WTC11 (cell line): Measurements from ENCODE around the gene GTF3C2. TPM values are rescaled to one million over a fixed set of nuclear protein-coding genes. Genes with fewer than 3 reads are reported as not detected.

Experiments used
- ATAC-seq: fragments of 200-7000 bp; cut with Tn5 transposase; 2 replicates; pipeline ENCODE4 v1.10.0; 2021; ENCODE audit warnings: mild to moderate bottlenecking, moderate library complexity
- CTCF ChIA-PET: fragments of 300-600 bp; sonication (Branson Sonifier 250); formaldehyde crosslinking; loops from one replicate; lab custom pipeline; 2021; ENCODE audit warnings: antibody characterized with exemption; lab: Charles Lee
- POLR2A ChIA-PET: fragments of 350-600 bp; sonication (Branson Sonifier 250); formaldehyde crosslinking; loops from one replicate; lab custom pipeline; 2021; ENCODE audit warnings: antibody characterized with exemption; lab: Charles Lee
- DNase-seq: peaks from one replicate; pipeline ENCODE4 v3.0.0; 2021; ENCODE audit warnings: low spot score
- H3K27ac Mint-ChIP-seq: 2 replicates; pipeline ENCODE4 v1.8.0; 2021; ENCODE audit warnings: mixed read lengths
- H3K27me3 Mint-ChIP-seq: 2 replicates; pipeline ENCODE4 v1.8.0; 2021; ENCODE audit warnings: low read depth, mild to moderate bottlenecking, moderate library complexity, mixed read lengths
- H3K36me3 Mint-ChIP-seq: 2 replicates; pipeline ENCODE4 v1.8.0; 2021; ENCODE audit warnings: mixed read lengths
- H3K4me1 Mint-ChIP-seq: 2 replicates; pipeline ENCODE4 v1.8.0; 2022; ENCODE audit warnings: mixed read lengths
- H3K4me3 Mint-ChIP-seq: 2 replicates; pipeline ENCODE4 v1.8.0; 2021; ENCODE audit warnings: mild to moderate bottlenecking, moderate library complexity, mixed read lengths
- H3K9me3 Mint-ChIP-seq: 2 replicates; pipeline ENCODE4 v1.8.0; 2021; ENCODE audit warnings: mixed read lengths
- ATF1 ChIP-seq: sonication (generic); formaldehyde crosslinking; IDR thresholded peaks from 2 replicates; pipeline ENCODE4 v1.8.1; 2023; ENCODE audit warnings: mild to moderate bottlenecking, moderate library complexity, missing genetic modification reagents
- GABPB1 ChIP-seq: sonication (generic); formaldehyde crosslinking; IDR thresholded peaks from 2 replicates; pipeline ENCODE4 v1.8.1; 2023; ENCODE audit warnings: mild to moderate bottlenecking, missing genetic modification reagents
- ZBTB21 ChIP-seq: sonication (generic); formaldehyde crosslinking; IDR thresholded peaks from 2 replicates; pipeline ENCODE4 v1.8.1; 2023; ENCODE audit warnings: mild to moderate bottlenecking, missing genetic modification reagents, borderline replicate concordance
- ZNF263 ChIP-seq: sonication (generic); formaldehyde crosslinking; IDR thresholded peaks from 2 replicates; pipeline ENCODE4 v1.8.1; 2022; ENCODE audit warnings: low read depth, mild to moderate bottlenecking, moderate library complexity, missing genetic modification reagents
- ZNF671 ChIP-seq: fragments of 250-450 bp; sonication (Bioruptor Pico); IDR thresholded peaks from 2 replicates; pipeline ENCODE4 v1.8.0; 2021; ENCODE audit warnings: mild to moderate bottlenecking
- total RNA-seq: library from RNA; stranded (reverse); gene quantifications from 3 replicates; pipeline ENCODE4 v1.2.3, GENCODE V29; 2021
- TF ChIP-seq, protein P1 (sequence below): sonication (generic); formaldehyde crosslinking; IDR thresholded peaks from 2 replicates; pipeline ENCODE4 v1.8.1; 2022; ENCODE audit warnings: mild to moderate bottlenecking, moderate library complexity, missing genetic modification reagents
- TF ChIP-seq, protein P2 (sequence below): sonication (generic); formaldehyde crosslinking; IDR thresholded peaks from 2 replicates; pipeline ENCODE4 v1.8.1; 2023; ENCODE audit warnings: mild to moderate bottlenecking, missing genetic modification reagents
- TF ChIP-seq, protein P3 (sequence below): sonication (generic); formaldehyde crosslinking; IDR thresholded peaks from 2 replicates; pipeline ENCODE4 v1.8.1; 2023; ENCODE audit warnings: mild to moderate bottlenecking, missing genetic modification reagents
- TF ChIP-seq, protein P4 (sequence below): fragments of 250-450 bp; sonication (Bioruptor Pico); IDR thresholded peaks from 2 replicates; pipeline ENCODE4 v2.1.2; 2022; ENCODE audit warnings: mild to moderate bottlenecking, moderate library complexity
- TF ChIP-seq, protein P5 (sequence below): sonication (generic); formaldehyde crosslinking; IDR thresholded peaks from 2 replicates; pipeline ENCODE4 v1.8.0; 2022; ENCODE audit warnings: mild to moderate bottlenecking, missing genetic modification reagents

The GTF3C2 gene
- total RNA-seq, 1 experiment from 2014 or later: 123 TPM

DNA sequence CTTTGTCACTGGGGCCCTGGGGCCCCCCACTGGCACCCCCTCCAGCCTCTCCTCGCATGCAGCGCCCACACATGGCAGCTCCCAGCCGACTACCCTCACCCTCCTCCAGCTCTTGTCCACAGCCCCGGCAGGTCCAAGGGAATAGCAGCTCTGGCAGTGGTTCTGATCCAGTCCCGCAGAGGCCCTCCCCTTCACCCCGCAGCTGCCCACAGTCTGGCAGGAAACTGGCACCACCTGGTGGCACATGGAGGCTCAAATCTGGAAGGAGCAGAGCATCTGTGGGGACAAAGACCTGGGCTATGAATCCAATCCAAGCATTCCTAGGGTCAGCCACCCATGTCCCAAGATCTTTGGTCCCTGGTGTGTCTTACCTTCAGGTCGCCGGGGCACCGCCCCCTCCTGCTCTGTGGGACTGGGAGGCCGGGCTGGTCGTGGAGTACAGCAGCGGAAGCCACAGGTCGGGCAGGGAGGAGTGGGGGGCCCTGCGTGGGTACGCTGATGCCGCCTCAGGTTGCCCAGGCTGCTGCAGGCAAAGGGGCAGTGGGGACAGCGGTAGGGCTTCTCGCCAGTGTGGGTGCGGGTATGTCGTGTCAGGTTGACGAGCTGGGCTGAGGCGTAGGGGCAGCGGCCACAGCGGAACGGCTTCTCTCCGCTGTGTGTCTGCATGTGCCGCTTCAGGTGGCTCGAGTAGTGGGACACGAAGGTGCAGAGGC is 21.7 kb upstream of the GTF3C2 start:
- CTCF ChIA-PET: interaction anchor here (0.5 kb wide), 1 partner anchor 46 kb away, joined by 4 read pairs; no protein-coding TSS in a partner anchor
- no peaks in the 10 kb centered on the region for H3K9me3 Mint-ChIP-seq
- no peak for ATAC-seq
- TF ChIP-seq, protein P1, sequence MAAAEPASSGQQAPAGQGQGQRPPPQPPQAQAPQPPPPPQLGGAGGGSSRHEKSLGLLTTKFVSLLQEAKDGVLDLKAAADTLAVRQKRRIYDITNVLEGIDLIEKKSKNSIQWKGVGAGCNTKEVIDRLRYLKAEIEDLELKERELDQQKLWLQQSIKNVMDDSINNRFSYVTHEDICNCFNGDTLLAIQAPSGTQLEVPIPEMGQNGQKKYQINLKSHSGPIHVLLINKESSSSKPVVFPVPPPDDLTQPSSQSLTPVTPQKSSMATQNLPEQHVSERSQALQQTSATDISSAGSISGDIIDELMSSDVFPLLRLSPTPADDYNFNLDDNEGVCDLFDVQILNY: no peak
- no peak for TF ChIP-seq ZBTB21
- TF ChIP-seq, protein P2, sequence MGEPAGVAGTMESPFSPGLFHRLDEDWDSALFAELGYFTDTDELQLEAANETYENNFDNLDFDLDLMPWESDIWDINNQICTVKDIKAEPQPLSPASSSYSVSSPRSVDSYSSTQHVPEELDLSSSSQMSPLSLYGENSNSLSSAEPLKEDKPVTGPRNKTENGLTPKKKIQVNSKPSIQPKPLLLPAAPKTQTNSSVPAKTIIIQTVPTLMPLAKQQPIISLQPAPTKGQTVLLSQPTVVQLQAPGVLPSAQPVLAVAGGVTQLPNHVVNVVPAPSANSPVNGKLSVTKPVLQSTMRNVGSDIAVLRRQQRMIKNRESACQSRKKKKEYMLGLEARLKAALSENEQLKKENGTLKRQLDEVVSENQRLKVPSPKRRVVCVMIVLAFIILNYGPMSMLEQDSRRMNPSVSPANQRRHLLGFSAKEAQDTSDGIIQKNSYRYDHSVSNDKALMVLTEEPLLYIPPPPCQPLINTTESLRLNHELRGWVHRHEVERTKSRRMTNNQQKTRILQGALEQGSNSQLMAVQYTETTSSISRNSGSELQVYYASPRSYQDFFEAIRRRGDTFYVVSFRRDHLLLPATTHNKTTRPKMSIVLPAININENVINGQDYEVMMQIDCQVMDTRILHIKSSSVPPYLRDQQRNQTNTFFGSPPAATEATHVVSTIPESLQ (CRISPR knock-in tag): no peak
- 0 out of 2 replicates have a peak, but pooled peaks have one; percentile 19 for TF ChIP-seq GABPB1 (CRISPR knock-in tag)
- TF ChIP-seq, protein P3, sequence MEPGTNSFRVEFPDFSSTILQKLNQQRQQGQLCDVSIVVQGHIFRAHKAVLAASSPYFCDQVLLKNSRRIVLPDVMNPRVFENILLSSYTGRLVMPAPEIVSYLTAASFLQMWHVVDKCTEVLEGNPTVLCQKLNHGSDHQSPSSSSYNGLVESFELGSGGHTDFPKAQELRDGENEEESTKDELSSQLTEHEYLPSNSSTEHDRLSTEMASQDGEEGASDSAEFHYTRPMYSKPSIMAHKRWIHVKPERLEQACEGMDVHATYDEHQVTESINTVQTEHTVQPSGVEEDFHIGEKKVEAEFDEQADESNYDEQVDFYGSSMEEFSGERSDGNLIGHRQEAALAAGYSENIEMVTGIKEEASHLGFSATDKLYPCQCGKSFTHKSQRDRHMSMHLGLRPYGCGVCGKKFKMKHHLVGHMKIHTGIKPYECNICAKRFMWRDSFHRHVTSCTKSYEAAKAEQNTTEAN: 0 out of 2 replicates have a peak, but pooled peaks have one; percentile 31
- peaks cover 20% of the 10 kb centered on the region for H3K4me1 Mint-ChIP-seq
- H3K4me3 Mint-ChIP-seq: peak overlapping the region; percentile 14; the same call in 1 of the 2 replicates
- no peak for DNase-seq
- no peaks in the 10 kb centered on the region; the same call in 1 of the 2 replicates for H3K27me3 Mint-ChIP-seq
- H3K36me3 Mint-ChIP-seq: peaks cover 61% of the 10 kb centered on the region
- H3K27ac Mint-ChIP-seq: no peak overlapping the region; the same call in 1 of the 2 replicates
- POLR2A ChIA-PET: no interaction called here

DNA sequence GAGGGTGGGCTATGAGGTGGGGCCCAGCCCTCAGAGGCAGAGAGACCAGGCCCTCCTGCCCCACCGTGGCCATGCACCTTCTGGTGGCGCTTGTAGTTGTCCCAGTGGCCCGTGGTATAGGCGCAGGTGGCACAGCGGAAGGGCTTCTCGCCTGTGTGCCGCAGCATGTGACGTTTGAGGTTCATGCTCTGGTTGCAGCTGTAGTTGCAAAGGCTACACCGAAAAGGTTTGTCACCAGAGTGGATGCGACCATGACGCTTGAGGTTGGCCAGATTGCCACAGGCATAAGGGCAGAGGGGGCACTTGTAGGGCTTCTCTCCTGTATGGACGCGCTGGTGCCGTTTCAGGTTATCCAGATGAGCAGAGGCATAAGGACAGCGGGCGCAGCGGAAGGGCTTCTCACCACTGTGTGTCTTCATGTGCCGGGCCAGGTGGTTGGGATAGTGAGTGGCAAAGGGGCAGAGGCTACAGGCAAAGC is 21.1 kb upstream of the GTF3C2 start:
- POLR2A ChIA-PET: interaction anchor here (0.7 kb wide), 1 partner anchor 55 kb away, joined by 3 read pairs; the partner anchor contains the start of gene MPV17
- Mint-ChIP-seq H3K27ac (peak overlapping the region; percentile 41; the same call in 1 of the 2 replicates), H3K4me1 (peaks cover 22% of the 10 kb centered on the region), H3K9me3 (no peaks in the 10 kb centered on the region), H3K4me3 (no peak overlapping the region), H3K27me3 (no peaks in the 10 kb centered on the region; the same call in 1 of the 2 replicates), H3K36me3 (peaks cover 63% of the 10 kb centered on the region)
- CTCF ChIA-PET: no interaction called here
- ATAC-seq (no peak), DNase-seq (no peak)
- TF ChIP-seq ZNF263 (CRISPR knock-in tag): no peak
- TF ChIP-seq, protein P3: no peak
- TF ChIP-seq, protein P4, sequence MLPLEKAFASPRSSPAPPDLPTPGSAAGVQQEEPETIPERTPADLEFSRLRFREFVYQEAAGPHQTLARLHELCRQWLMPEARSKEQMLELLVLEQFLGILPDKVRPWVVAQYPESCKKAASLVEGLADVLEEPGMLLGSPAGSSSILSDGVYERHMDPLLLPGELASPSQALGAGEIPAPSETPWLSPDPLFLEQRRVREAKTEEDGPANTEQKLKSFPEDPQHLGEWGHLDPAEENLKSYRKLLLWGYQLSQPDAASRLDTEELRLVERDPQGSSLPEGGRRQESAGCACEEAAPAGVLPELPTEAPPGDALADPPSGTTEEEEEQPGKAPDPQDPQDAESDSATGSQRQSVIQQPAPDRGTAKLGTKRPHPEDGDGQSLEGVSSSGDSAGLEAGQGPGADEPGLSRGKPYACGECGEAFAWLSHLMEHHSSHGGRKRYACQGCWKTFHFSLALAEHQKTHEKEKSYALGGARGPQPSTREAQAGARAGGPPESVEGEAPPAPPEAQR (CRISPR knock-in tag): no peak

DNA sequence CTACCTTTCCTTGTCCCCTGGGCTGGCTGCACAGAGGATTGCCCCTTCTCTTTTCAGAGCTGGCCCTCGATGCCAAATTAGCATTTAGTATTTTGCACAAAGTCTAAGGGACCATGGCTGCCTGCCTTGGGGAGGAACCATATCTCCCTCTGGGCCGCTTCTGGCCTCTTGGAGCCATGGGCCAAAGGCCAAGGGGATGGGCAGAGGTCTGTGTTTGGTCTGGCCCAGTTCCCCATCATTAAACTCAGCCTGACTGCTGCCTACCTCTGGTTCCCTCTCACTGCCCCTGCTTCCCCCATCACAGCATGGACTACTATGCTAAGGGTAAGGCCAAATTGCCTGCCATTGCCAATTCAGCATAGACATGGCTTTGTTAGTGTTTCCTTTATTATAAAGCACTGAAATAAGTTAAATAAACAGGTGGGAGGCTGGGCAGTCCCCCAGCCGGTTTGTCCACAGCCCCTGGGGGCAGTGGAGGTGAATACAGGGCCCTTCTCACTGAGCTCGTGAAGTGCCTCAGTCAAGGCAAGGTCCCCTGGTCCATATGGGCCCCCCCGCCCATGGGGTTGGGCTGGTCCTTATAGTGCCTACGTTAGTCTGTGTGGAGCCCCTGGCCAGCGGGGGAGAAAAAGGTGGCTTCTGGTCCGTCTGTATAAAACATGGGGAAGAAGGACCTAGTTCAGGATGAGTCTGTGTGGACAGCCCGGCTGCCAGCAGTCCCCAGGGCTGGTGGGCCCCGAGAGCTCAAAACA is 20.5 kb upstream of the GTF3C2 start:
- TF ChIP-seq ATF1 (CRISPR knock-in tag) (no peak), ZNF671 (CRISPR knock-in tag) (no peak)
- TF ChIP-seq, protein P5, sequence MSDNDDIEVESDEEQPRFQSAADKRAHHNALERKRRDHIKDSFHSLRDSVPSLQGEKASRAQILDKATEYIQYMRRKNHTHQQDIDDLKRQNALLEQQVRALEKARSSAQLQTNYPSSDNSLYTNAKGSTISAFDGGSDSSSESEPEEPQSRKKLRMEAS (CRISPR knock-in tag): no peak
- ChIA-PET POLR2A (interaction anchor here (0.7 kb wide), 1 partner anchor 55 kb away, joined by 3 read pairs; the partner anchor contains the start of gene MPV17), CTCF (no interaction called here)
- no peaks in the 10 kb centered on the region for H3K9me3 Mint-ChIP-seq
- no peak for DNase-seq
- 0 out of 2 replicates have a peak overlapping the region, but pooled peaks have one; percentile 49 for H3K27ac Mint-ChIP-seq
- peaks cover 63% of the 10 kb centered on the region for H3K36me3 Mint-ChIP-seq
- no peak overlapping the region for H3K4me3 Mint-ChIP-seq
- H3K27me3 Mint-ChIP-seq: no peaks in the 10 kb centered on the region; the same call in 1 of the 2 replicates
- peaks cover 25% of the 10 kb centered on the region for H3K4me1 Mint-ChIP-seq
- ATAC-seq: no peak
